Nephron progenitor cell (in vitro differentiated cells): Measurements from ENCODE around the gene TPSD1.

Experiments used
- DNase-seq: peaks from one replicate; pipeline ENCODE4 v3.0.0; 2021
- H3K27ac Mint-ChIP-seq: 2 replicates; pipeline ENCODE4 v1.8.0; 2021; ENCODE audit warnings: mild to moderate bottlenecking, moderate library complexity, mixed read lengths
- H3K27me3 Mint-ChIP-seq: 2 replicates; pipeline ENCODE4 v1.8.0; 2021; ENCODE audit warnings: mild to moderate bottlenecking, low read depth, mixed read lengths; ENCODE audit not compliant: poor library complexity
- H3K36me3 Mint-ChIP-seq: 2 replicates; pipeline ENCODE4 v1.8.0; 2021; ENCODE audit warnings: low read depth, mixed read lengths
- H3K4me1 Mint-ChIP-seq: 2 replicates; pipeline ENCODE4 v1.8.0; 2021; ENCODE audit warnings: mixed read lengths
- H3K4me3 Mint-ChIP-seq: 2 replicates; pipeline ENCODE4 v1.8.0; 2021; ENCODE audit warnings: mild to moderate bottlenecking, moderate library complexity, mixed read lengths
- H3K9me3 Mint-ChIP-seq: 2 replicates; pipeline ENCODE4 v1.8.0; 2021; ENCODE audit warnings: mild to moderate bottlenecking, moderate library complexity, mixed read lengths
- TF ChIP-seq, protein P1 (sequence below): fragments of 200-600 bp; sonication (generic); IDR thresholded peaks from 2 replicates; pipeline ENCODE4 v1.5.0; 2021; ENCODE audit warnings: antibody characterized with exemption

TPSD1 gene

DNA sequence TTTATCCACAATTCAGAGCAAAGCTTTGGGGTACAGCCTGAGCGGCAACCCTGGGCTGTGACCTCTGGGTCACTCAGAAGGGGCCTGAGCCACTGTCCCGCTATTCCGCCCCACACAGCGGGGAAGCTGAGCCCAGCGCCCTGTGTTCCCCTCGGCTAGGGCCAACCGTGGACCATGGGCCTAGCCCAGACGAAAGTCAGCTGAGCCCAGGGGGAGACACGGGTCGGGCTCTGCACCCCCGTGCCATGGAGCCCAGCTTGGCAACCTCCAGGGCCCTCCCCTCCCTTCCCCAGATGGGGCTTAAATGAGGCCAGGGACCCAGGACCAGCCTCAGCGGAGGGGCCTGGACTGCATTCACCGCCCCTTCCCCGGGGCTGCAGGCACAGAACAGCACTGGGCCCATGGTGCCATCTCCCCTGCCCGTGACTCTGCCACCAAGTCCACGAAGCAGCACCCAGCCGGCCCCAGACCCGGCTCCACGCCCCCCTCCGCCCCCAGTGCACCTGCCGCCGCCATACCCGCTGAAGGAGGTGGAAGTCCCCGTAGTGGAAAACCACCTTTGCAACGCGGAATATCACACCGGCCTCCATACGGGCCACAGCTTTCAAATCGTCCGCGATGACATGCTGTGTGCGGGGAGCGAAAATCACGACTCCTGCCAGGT is 1.8 kb downstream of the TPSD1 start:
- Mint-ChIP-seq H3K27ac (no peak overlapping the region), H3K27me3 (peaks cover 53% of the 10 kb centered on the region), H3K36me3 (no peaks in the 10 kb centered on the region), H3K4me3 (no peak overlapping the region), H3K9me3 (no peaks in the 10 kb centered on the region), H3K4me1 (peaks cover 10% of the 10 kb centered on the region)
- TF ChIP-seq, protein P1, sequence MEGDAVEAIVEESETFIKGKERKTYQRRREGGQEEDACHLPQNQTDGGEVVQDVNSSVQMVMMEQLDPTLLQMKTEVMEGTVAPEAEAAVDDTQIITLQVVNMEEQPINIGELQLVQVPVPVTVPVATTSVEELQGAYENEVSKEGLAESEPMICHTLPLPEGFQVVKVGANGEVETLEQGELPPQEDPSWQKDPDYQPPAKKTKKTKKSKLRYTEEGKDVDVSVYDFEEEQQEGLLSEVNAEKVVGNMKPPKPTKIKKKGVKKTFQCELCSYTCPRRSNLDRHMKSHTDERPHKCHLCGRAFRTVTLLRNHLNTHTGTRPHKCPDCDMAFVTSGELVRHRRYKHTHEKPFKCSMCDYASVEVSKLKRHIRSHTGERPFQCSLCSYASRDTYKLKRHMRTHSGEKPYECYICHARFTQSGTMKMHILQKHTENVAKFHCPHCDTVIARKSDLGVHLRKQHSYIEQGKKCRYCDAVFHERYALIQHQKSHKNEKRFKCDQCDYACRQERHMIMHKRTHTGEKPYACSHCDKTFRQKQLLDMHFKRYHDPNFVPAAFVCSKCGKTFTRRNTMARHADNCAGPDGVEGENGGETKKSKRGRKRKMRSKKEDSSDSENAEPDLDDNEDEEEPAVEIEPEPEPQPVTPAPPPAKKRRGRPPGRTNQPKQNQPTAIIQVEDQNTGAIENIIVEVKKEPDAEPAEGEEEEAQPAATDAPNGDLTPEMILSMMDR = no peak
- DNase-seq = no peak

DNA sequence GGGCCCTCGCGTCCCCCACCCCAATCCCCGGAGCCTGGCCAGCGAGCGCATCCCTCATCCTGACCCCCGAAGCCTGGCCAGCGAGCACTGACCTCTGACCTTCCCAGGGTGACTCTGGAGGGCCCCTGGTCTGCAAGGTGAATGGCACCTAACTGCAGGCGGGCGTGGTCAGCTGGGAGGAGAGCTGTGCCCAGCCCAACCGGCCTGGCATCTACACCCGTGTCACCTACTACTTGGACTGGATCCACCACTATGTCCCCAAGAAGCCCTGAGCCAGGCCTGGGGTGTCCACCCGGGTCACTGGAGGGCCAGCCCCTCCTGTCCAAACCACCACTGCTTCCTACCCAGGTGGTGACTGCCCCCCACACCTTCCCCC is 2.3 kb downstream of the TPSD1 start:
- no peak for DNase-seq
- Mint-ChIP-seq H3K4me3 (no peak overlapping the region), H3K27me3 (peaks cover 58% of the 10 kb centered on the region), H3K4me1 (peaks cover 10% of the 10 kb centered on the region), H3K36me3 (no peaks in the 10 kb centered on the region), H3K9me3 (no peaks in the 10 kb centered on the region), H3K27ac (no peak overlapping the region)
- TF ChIP-seq, protein P1 = no peak

DNA sequence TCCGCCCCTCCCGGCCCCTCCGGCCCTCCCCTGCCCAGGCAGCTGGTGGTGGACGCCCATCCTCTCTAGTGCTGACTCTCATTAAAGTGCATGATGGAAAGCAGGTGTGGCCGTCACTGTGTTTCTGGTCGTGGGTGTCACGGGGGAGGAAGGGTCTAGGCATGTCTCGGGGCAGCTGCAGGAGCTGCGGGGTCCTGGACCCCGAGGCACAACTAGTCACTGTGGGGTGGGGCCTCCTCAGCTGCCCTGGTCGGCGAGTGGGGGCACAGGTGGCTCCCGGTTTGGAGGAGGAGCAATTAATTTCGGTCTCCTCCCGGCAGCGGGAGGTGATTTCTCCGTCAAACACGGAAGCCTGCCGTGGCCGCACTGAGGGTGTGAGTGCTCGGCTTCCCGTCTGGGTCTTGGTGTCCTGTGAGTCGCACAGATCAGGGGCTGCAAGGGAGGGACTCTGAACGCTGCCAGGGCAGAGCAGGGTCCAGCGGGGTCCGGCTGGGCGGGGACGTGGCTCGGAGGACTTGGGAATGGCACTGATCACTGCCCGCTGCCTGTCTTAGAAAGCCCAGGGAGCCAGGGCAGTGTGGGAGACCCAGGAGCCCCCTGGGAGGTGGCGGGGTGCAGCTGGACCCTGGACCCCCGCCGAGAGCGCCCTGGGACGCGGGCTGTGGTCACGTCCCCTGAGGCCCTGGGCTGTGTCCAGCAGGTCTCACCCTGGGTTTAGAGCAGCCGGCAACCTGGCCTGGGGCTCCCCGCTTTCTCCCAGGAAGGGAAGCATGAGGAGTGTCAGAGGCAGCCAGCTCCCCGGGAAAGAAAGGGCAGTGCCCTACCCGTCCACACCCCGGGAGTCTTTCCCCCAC is 3.3 kb downstream of the TPSD1 start:
- peaks cover 59% of the 10 kb centered on the region for H3K27me3 Mint-ChIP-seq
- H3K36me3 Mint-ChIP-seq = no peaks in the 10 kb centered on the region
- H3K9me3 Mint-ChIP-seq = peaks cover under 1% of the 10 kb centered on the region
- no peak overlapping the region for H3K27ac Mint-ChIP-seq
- TF ChIP-seq, protein P1 = no peak
- H3K4me3 Mint-ChIP-seq = peak overlapping the region; percentile 54
- DNase-seq = no peak
- peaks cover 10% of the 10 kb centered on the region for H3K4me1 Mint-ChIP-seq

DNA sequence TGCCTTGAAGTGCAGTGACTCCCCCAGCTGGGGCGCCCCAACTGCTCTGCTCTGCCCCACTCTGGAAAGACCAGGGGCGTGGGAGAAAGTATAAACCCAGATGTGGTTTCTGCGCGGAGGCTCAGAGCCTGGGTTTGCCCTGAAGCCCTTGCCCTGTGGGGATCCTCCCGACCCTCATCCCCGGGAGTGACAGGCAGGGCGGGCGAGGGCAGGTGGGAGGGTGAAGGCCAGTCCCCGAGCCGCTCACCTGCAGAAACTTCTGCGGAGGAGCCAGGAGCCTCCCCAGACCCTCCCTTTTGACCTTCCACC is 3.8 kb downstream of the TPSD1 start:
- Mint-ChIP-seq H3K9me3 (peaks cover 5% of the 10 kb centered on the region), H3K36me3 (no peaks in the 10 kb centered on the region), H3K4me3 (no peak overlapping the region), H3K27me3 (peaks cover 64% of the 10 kb centered on the region), H3K4me1 (peaks cover 10% of the 10 kb centered on the region), H3K27ac (no peak overlapping the region)
- no peak for DNase-seq
- TF ChIP-seq, protein P1 = no peak

DNA sequence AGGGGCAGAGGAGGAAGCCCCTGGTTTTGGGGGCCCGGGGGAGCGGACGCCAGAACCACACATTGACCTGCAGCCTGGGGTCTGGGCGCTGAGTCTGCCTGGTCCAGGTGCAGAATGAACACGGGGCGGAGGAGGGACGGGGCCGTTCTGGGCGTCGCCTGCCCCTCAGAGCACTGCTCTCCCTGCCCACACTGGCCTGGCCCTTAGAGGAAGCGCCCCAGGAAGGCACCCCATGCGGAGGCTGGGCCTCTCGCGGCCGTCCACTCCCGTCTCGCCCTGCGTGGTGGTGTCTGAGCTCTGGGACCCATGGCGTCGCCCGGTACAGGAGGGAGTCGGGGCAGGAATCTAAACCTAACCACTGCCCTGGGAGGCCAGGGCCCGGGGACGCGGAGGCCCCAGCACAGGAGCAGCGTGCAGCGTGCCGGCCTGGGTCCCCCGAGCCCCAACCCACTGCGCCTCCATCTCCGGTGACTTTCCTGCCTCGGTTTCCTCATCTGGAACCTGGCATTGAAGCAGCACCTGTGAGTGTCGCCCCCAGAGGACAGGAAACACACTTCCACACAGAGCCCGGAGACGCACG is 4.3 kb downstream of the TPSD1 start:
- peaks cover 10% of the 10 kb centered on the region for H3K4me1 Mint-ChIP-seq
- no peak overlapping the region for H3K27ac Mint-ChIP-seq
- no peak overlapping the region for H3K4me3 Mint-ChIP-seq
- peaks cover 5% of the 10 kb centered on the region for H3K9me3 Mint-ChIP-seq
- H3K27me3 Mint-ChIP-seq = peaks cover 60% of the 10 kb centered on the region
- TF ChIP-seq, protein P1 = no peak
- no peaks in the 10 kb centered on the region for H3K36me3 Mint-ChIP-seq
- no peak for DNase-seq
